Hepatocyte (in vitro differentiated cells): ENCODE measurements around the gene TMC5. TPM values are rescaled to one million over a fixed set of nuclear protein-coding genes. Genes with fewer than 3 reads are reported as not detected.

ENCODE experiments used
- DNase-seq: peaks from one replicate; pipeline ENCODE4 v3.0.0-alpha.2; 2016; ENCODE audit warnings: low spot score
- H2AFZ ChIP-seq: fragments of 200-600 bp; sonication (generic); 2 replicates; pipeline ENCODE4 v1.6.0; 2016; ENCODE audit warnings: antibody characterized with exemption, mild to moderate bottlenecking
- H3K27ac ChIP-seq: fragments of 200-600 bp; sonication (generic); 2 replicates; pipeline ENCODE4 v1.5.1; 2016; ENCODE audit warnings: mild to moderate bottlenecking
- H3K27me3 ChIP-seq: fragments of 200-600 bp; sonication (generic); 2 replicates; pipeline ENCODE4 v1.6.1; 2016
- H3K36me3 ChIP-seq: fragments of 200-600 bp; sonication (generic); replicated peaks from 2 replicates; pipeline ENCODE4 v1.5.1; 2016; ENCODE audit warnings: low read depth; ENCODE audit not compliant: insufficient read depth
- H3K4me1 ChIP-seq: fragments of 200-600 bp; sonication (generic); 2 replicates; pipeline ENCODE4 v1.5.1; 2016; ENCODE audit warnings: mild to moderate bottlenecking, moderate library complexity; ENCODE audit not compliant: insufficient read depth
- H3K4me2 ChIP-seq: fragments of 200-600 bp; sonication (generic); 2 replicates; pipeline ENCODE4 v1.6.0; 2016
- H3K4me3 ChIP-seq: fragments of 200-600 bp; sonication (generic); 2 replicates; pipeline ENCODE4 v1.5.1; 2016; ENCODE audit warnings: mild to moderate bottlenecking
- H3K79me2 ChIP-seq: fragments of 200-600 bp; sonication (generic); 2 replicates; pipeline ENCODE4 v1.6.0; 2017; ENCODE audit warnings: mild to moderate bottlenecking
- H3K9me2 ChIP-seq: fragments of 200-600 bp; sonication (generic); replicated peaks from 2 replicates; pipeline ENCODE4 v1.6.0; 2017; ENCODE audit warnings: mild to moderate bottlenecking; ENCODE audit not compliant: insufficient read depth
- H3K9me3 ChIP-seq: fragments of 200-600 bp; sonication (generic); 2 replicates; pipeline ENCODE4 v1.5.1; 2016; ENCODE audit warnings: low read depth, mild to moderate bottlenecking
- H4K20me1 ChIP-seq: fragments of 200-600 bp; sonication (generic); 2 replicates; pipeline ENCODE4 v1.6.0; 2016; ENCODE audit warnings: mild to moderate bottlenecking; ENCODE audit not compliant: insufficient read depth, poor library complexity, severe bottlenecking
- EZH2 ChIP-seq: fragments of 200-600 bp; sonication (generic); IDR thresholded peaks from 2 replicates; pipeline ENCODE4 v1.6.1; 2016; ENCODE audit warnings: antibody characterized with exemption, mild to moderate bottlenecking, borderline replicate concordance
- EZH2phosphoT487 ChIP-seq: fragments of 200-600 bp; sonication (generic); IDR thresholded peaks from one replicate; pipeline ENCODE4 v1.6.1; 2018; ENCODE audit warnings: antibody characterized with exemption, mild to moderate bottlenecking, low read depth, moderate library complexity; ENCODE audit not compliant: unreplicated experiment, severe bottlenecking
- WGBS: methylation state at CpG from one replicate; pipeline ENCODE4 v1.1.6; 2016; ENCODE audit warnings: low lambda C conversion rate; ENCODE audit errors: missing lambda C conversion rate; 5-methylcytosine and 5-hydroxymethylcytosine counted together
- polyA plus RNA-seq: library from polyadenylated mRNA; unstranded; fragments of >200 nt; fragmentation: Nextera tagmentation; extraction: Ambion mirVana; gene quantifications from 2 replicates; pipeline ENCODE4 v1.2.1, GENCODE V29; 2016
- total RNA-seq: library from RNA; depleted of rRNA; stranded (reverse); fragments of >200 nt; gene quantifications from 2 replicates; pipeline ENCODE4 v1.2.3, GENCODE V29; 2014
- TF ChIP-seq, protein P1 (sequence below): fragments of 200-600 bp; sonication (generic); IDR thresholded peaks from 2 replicates; pipeline ENCODE4 v1.5.1; 2016; ENCODE audit warnings: antibody characterized with exemption, mild to moderate bottlenecking; ENCODE audit not compliant: poor library complexity

The TMC5 gene
- total and polyA plus RNA-seq, 2 experiments from 2014 or later, result 2.9 to 3.3 TPM

DNA sequence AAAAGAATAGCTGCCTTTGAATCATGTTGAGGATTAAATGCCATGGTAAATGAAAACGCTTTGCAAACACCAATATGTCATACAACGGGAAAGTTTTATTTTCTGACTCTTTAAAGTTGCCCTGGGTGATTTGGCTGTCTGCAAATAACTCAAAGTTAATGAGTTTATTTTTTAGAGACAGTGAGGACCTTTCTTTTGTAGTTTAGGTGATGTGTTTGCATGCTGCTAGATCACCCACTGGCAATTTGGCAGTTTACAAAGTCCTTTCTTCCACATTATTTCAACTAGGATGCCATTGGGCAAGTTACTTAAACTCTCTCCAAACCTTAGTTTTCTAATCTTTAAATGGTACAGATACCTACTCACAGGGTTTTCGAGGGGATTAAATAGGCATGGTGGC, 66.4 kb downstream of the TMC5 start:
- Histone ChIP-seq H3K9me3 (no peaks in the 10 kb centered on the region), H3K4me3 (no peak overlapping the region), H3K4me1 (no peaks in the 10 kb centered on the region), H3K27me3 (no peaks in the 10 kb centered on the region), H3K4me2 (no peak overlapping the region), H3K79me2 (no peaks in the 10 kb centered on the region), H4K20me1 (no peaks in the 10 kb centered on the region), H3K27ac (no peak overlapping the region), H3K9me2 (no peaks in the 10 kb centered on the region), H2AFZ (no peak overlapping the region), H3K36me3 (no peaks in the 10 kb centered on the region)
- TF ChIP-seq EZH2, result no peak
- TF ChIP-seq, protein P1, sequence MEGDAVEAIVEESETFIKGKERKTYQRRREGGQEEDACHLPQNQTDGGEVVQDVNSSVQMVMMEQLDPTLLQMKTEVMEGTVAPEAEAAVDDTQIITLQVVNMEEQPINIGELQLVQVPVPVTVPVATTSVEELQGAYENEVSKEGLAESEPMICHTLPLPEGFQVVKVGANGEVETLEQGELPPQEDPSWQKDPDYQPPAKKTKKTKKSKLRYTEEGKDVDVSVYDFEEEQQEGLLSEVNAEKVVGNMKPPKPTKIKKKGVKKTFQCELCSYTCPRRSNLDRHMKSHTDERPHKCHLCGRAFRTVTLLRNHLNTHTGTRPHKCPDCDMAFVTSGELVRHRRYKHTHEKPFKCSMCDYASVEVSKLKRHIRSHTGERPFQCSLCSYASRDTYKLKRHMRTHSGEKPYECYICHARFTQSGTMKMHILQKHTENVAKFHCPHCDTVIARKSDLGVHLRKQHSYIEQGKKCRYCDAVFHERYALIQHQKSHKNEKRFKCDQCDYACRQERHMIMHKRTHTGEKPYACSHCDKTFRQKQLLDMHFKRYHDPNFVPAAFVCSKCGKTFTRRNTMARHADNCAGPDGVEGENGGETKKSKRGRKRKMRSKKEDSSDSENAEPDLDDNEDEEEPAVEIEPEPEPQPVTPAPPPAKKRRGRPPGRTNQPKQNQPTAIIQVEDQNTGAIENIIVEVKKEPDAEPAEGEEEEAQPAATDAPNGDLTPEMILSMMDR, result no peak
- no peak for TF ChIP-seq EZH2phosphoT487
- WGBS, result 83% methylated on average over 3 of the region's 3 CpGs
- DNase-seq, result no peak

DNA sequence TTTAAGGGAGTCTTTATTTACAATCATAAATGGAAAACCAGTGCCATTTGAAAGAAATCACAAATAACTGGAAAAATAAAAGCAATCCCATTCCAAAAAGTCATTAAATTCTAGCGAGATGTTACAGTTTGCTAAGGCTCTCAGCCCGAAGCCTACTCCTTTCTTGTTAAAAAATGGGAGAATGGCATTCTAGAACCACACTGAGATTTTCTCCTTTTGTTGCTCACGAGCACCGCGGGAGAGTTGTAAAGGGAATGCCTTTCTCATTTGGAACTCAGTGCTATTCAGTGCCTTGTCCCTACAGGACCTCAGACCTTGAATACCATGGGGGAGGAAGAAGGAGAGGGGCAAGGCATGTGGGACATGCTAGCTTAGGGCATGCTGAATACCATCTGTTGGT, 67.9 kb downstream of the TMC5 start:
- Histone ChIP-seq H3K4me1 (no peaks in the 10 kb centered on the region), H3K79me2 (no peaks in the 10 kb centered on the region), H3K36me3 (no peaks in the 10 kb centered on the region), H3K27ac (no peak overlapping the region), H3K27me3 (no peaks in the 10 kb centered on the region), H3K9me3 (no peaks in the 10 kb centered on the region), H3K4me2 (no peak overlapping the region), H4K20me1 (no peaks in the 10 kb centered on the region), H3K9me2 (no peaks in the 10 kb centered on the region), H3K4me3 (no peak overlapping the region), H2AFZ (no peak overlapping the region)
- TF ChIP-seq EZH2 (no peak), EZH2phosphoT487 (no peak)
- TF ChIP-seq, protein P1, result no peak
- WGBS, result 90% methylated on average over 5 of the region's 5 CpGs
- DNase-seq, result no peak

DNA sequence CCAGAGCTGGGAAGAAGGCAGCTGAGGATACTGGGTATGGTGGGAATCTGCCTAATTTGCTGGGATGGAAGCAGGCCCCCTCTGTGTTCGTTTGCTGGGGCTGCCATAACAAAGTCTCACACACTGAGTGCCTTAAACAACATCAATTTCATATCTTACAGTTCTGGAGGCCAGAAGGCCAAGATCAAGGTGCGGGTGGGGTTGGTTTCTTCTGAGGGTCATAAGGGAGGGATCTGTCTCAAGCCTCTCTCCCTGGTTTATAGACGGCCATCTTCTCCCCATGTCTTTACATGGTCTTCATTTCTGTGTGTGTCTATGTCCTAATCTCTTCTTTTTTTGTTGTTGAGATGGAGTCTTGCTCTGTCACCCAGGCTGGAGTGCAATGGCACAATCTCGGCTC, 68.4 kb downstream of the TMC5 start:
- TF ChIP-seq EZH2phosphoT487 (no peak), EZH2 (no peak)
- TF ChIP-seq, protein P1, result no peak
- Histone ChIP-seq H3K36me3 (no peaks in the 10 kb centered on the region), H3K9me3 (no peaks in the 10 kb centered on the region), H3K27me3 (no peaks in the 10 kb centered on the region), H3K4me1 (no peaks in the 10 kb centered on the region), H3K27ac (no peak overlapping the region), H3K4me3 (no peak overlapping the region), H2AFZ (no peak overlapping the region), H3K4me2 (no peak overlapping the region), H3K79me2 (no peaks in the 10 kb centered on the region), H4K20me1 (no peaks in the 10 kb centered on the region), H3K9me2 (no peaks in the 10 kb centered on the region)
- no peak for DNase-seq
- WGBS, result 95% methylated on average over 4 of the region's 4 CpGs
